HepG2 (cell line): ENCODE results near the gene DUSP23. TPM values are rescaled to one million over a fixed set of nuclear protein-coding genes. Genes with fewer than 3 reads are reported as not detected.

Experiments used
- ARNT ChIP-seq: fragments of 450-650 bp; IDR thresholded peaks from 2 replicates; pipeline ENCODE4 v1.6.1; 2017
- ATF7 ChIP-seq, 2 experiments: fragments of 450-650 bp in 1 of 2; sonication (generic) in 1 of 2; formaldehyde crosslinking in 1 of 2; IDR thresholded peaks; 2 replicates each; pipeline versions ENCODE4 v1.4.0 to v1.6.1; 2016 to 2020; ENCODE audit warnings: antibody characterized with exemption in 1 of 2, mild to moderate bottlenecking in 1 of 2, missing genetic modification reagents in 1 of 2
- BCL6 ChIP-seq: IDR thresholded peaks from 2 replicates; pipeline ENCODE4 v1.6.1; 2016; ENCODE audit warnings: missing genetic modification reagents, missing compliant biosample characterization
- FOXA1 ChIP-seq, 2 experiments: fragments of 450-650 bp in 1 of 2; sonication (generic) in 1 of 2; formaldehyde crosslinking in 1 of 2; IDR thresholded peaks; 2 replicates each; pipeline versions ENCODE4 v1.4.0 to v1.6.1; 2016 to 2020; ENCODE audit warnings: missing genetic modification reagents in 1 of 2
- FOXP1 ChIP-seq, 2 experiments: fragments of 450-650 bp in 1 of 2; IDR thresholded peaks; 2 replicates each; pipeline ENCODE4 v1.6.1; 2017 to 2018; ENCODE audit warnings: antibody characterized with exemption in 1 of 2
- GABPB1 ChIP-seq: IDR thresholded peaks from 2 replicates; pipeline ENCODE4 v1.6.1; 2016; ENCODE audit warnings: mild to moderate bottlenecking, missing genetic modification reagents, moderate library complexity, missing compliant biosample characterization
- HMG20A ChIP-seq: IDR thresholded peaks from 2 replicates; pipeline ENCODE4 v1.6.1; 2016; ENCODE audit warnings: borderline replicate concordance
- KDM2A ChIP-seq: sonication (generic); formaldehyde crosslinking; IDR thresholded peaks from 2 replicates; pipeline ENCODE4 v1.4.0; 2020; ENCODE audit warnings: low read depth, missing genetic modification reagents, borderline replicate concordance
- NKX3-1 ChIP-seq: sonication (generic); formaldehyde crosslinking; IDR thresholded peaks from 2 replicates; pipeline ENCODE4 v1.5.0; 2020; ENCODE audit warnings: missing genetic modification reagents
- POGZ ChIP-seq: sonication (generic); formaldehyde crosslinking; IDR thresholded peaks from 2 replicates; pipeline ENCODE4 v1.4.0; 2020; ENCODE audit warnings: mild to moderate bottlenecking, missing genetic modification reagents
- SAFB2 ChIP-seq: sonication (generic); formaldehyde crosslinking; IDR thresholded peaks from 2 replicates; pipeline ENCODE4 v1.5.1; 2020; ENCODE audit warnings: missing genetic modification reagents, low read depth, mild to moderate bottlenecking, borderline replicate concordance
- SIN3A ChIP-seq: IDR thresholded peaks from 2 replicates; pipeline ENCODE4 v1.6.1; 2011; ENCODE audit warnings: low read depth, mild to moderate bottlenecking, control low read depth, low read length, borderline replicate concordance
- SKI ChIP-seq: fragments of 450-650 bp; IDR thresholded peaks from one replicate; pipeline ENCODE4 v1.6.1; 2018; ENCODE audit warnings: mild to moderate bottlenecking; ENCODE audit not compliant: partially characterized antibody
- SOX13 ChIP-seq, 3 experiments: fragments of 450-650 bp in 1 of 3; sonication (generic) in 1 of 3; formaldehyde crosslinking in 1 of 3; IDR thresholded peaks in 2 of 3; conservative IDR thresholded peaks in 1 of 3; 2 replicates each; pipeline versions ENCODE4 v1.5.0 to v1.6.1; 2016 to 2020; ENCODE audit warnings: antibody characterized with exemption in 1 of 3, mild to moderate bottlenecking in 1 of 3, missing compliant biosample characterization in 1 of 3, missing genetic modification reagents in 1 of 3, moderate library complexity in 1 of 3
- SOX5 ChIP-seq: IDR thresholded peaks from 2 replicates; pipeline ENCODE4 v1.6.1; 2016; ENCODE audit warnings: borderline replicate concordance
- ZFP41 ChIP-seq: sonication (generic); formaldehyde crosslinking; IDR thresholded peaks from 2 replicates; pipeline ENCODE4 v1.4.0; 2020; ENCODE audit warnings: mild to moderate bottlenecking, missing genetic modification reagents, borderline replicate concordance
- ZKSCAN8 ChIP-seq: IDR thresholded peaks from 2 replicates; pipeline ENCODE4 v1.6.1; 2016; ENCODE audit warnings: borderline replicate concordance, missing genetic modification reagents, missing compliant biosample characterization
- ZNF788 ChIP-seq: sonication (generic); formaldehyde crosslinking; IDR thresholded peaks from 2 replicates; pipeline ENCODE4 v1.5.0; 2020; ENCODE audit warnings: mild to moderate bottlenecking, missing genetic modification reagents, borderline replicate concordance
- polyA plus RNA-seq, 8 experiments: library from polyadenylated mRNA; depleted of rRNA in 3 of 8; stranded (reverse) in 7 of 8; unstranded in 1 of 8; fragments of >200 nt; fragmentation: Illumina TruSeq in 4 of 8; extraction: Trizol in 4 of 8; gene quantifications; 2 replicates each; pipeline versions ENCODE4 v1.2.1 to v1.2.3, GENCODE V29; 2011 to 2016; ENCODE audit warnings: low read depth in 4 of 8, missing spikeins in 1 of 8, mixed read lengths in 1 of 8; ENCODE audit not compliant: insufficient read depth in 1 of 8
- total RNA-seq, 5 experiments: library from RNA; depleted of rRNA; stranded (reverse); fragments of >200 nt; fragmentation: Illumina TruSeq; extraction: Trizol; gene quantifications; 2 replicates each; pipeline ENCODE4 v1.2.3, GENCODE V29; 2016; ENCODE audit warnings: low read depth in 1 of 5
- TF ChIP-seq, protein P1 (sequence below): sonication (generic); formaldehyde crosslinking; IDR thresholded peaks from 2 replicates; pipeline ENCODE4 v1.9.0; 2021; ENCODE audit warnings: missing genetic modification reagents, borderline replicate concordance
- TF ChIP-seq, protein P2 (sequence below): sonication (generic); formaldehyde crosslinking; IDR thresholded peaks from 2 replicates; pipeline ENCODE4 v1.4.0; 2020; ENCODE audit warnings: missing genetic modification reagents
- TF ChIP-seq, protein P3 (sequence below): fragments of 450-650 bp; IDR thresholded peaks from 2 replicates; pipeline ENCODE4 v1.6.1; 2017; ENCODE audit warnings: mild to moderate bottlenecking
- TF ChIP-seq, protein P4 (sequence below): sonication (generic); formaldehyde crosslinking; IDR thresholded peaks from 2 replicates; pipeline ENCODE4 v1.5.0; 2020; ENCODE audit warnings: missing genetic modification reagents

DUSP23 gene
- total and polyA plus RNA-seq, 2 of the 13 experiments (the other 11 are each of a cell fraction or from before 2014, with no cell fraction given), result not detected

DNA sequence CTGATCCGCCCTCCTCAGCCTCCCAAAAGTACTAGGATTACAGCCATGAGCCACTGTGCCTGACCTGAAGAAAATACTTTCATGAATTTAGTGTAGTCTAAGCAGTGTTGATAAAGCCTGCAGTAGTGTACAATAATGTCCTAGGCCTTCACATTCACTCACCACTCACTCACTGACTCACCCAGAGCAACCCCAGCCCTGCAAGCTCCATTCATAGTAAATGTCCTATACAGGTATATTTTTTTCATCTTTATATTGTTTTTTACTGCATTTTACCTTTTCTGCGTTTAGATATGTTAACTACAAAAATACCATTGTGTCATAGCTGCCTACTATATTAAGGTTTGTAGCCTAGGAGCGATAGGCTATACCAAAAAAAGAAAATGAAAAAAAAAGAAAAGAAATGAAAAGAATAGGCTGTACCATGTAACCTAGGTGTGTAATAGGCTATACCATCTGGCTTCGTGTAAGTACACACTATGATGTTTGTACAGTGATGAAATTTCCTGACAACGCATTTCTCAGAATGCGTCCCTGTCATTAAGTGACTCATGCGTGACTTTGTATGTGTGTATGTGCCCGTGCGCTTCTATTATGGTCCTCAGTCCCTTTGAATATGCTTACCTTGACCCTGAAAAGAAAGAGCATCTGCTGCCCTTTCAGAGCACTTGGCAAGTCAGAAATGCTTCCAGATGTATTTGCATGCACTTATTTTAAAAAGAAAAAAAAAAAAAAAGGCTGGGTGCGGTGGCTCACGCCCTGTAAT is 36.7 kb downstream of the DUSP23 start (continued):
- no peak for TF ChIP-seq GABPB1 (CRISPR knock-in tag)
- 0 out of 2 replicates have a peak, but pooled peaks have one; percentile 55 for TF ChIP-seq FOXA1 (IDR thresholded peaks at IDR 0.05)
- peak; percentile 61; the same call in 1 of the 2 replicates for TF ChIP-seq FOXA1 (CRISPR knock-in tag; IDR thresholded peaks at IDR 0.05)
- TF ChIP-seq POGZ (CRISPR knock-in tag), result no peak
- no peak for TF ChIP-seq ZNF788 (CRISPR knock-in tag)
- TF ChIP-seq BCL6, result no peak
- TF ChIP-seq ZFP41 (CRISPR knock-in tag), result no peak
- no peak for TF ChIP-seq KDM2A (CRISPR knock-in tag)
- TF ChIP-seq ATF7 (IDR thresholded peaks at IDR 0.05), result no peak
- TF ChIP-seq ATF7 (CRISPR knock-in tag; IDR thresholded peaks at IDR 0.05), result no peak
- TF ChIP-seq SKI, result no peak
- TF ChIP-seq FOXP1 (IDR thresholded peaks at IDR 0.05), result no peak
- peak; percentile 46 for TF ChIP-seq FOXP1 (CRISPR knock-in tag; IDR thresholded peaks at IDR 0.05)
- TF ChIP-seq ARNT, result no peak
- TF ChIP-seq, protein P1, sequence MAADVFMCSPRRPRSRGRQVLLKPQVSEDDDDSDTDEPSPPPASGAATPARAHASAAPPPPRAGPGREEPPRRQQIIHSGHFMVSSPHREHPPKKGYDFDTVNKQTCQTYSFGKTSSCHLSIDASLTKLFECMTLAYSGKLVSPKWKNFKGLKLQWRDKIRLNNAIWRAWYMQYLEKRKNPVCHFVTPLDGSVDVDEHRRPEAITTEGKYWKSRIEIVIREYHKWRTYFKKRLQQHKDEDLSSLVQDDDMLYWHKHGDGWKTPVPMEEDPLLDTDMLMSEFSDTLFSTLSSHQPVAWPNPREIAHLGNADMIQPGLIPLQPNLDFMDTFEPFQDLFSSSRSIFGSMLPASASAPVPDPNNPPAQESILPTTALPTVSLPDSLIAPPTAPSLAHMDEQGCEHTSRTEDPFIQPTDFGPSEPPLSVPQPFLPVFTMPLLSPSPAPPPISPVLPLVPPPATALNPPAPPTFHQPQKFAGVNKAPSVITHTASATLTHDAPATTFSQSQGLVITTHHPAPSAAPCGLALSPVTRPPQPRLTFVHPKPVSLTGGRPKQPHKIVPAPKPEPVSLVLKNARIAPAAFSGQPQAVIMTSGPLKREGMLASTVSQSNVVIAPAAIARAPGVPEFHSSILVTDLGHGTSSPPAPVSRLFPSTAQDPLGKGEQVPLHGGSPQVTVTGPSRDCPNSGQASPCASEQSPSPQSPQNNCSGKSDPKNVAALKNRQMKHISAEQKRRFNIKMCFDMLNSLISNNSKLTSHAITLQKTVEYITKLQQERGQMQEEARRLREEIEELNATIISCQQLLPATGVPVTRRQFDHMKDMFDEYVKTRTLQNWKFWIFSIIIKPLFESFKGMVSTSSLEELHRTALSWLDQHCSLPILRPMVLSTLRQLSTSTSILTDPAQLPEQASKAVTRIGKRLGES, result no peak
- TF ChIP-seq, protein P2, sequence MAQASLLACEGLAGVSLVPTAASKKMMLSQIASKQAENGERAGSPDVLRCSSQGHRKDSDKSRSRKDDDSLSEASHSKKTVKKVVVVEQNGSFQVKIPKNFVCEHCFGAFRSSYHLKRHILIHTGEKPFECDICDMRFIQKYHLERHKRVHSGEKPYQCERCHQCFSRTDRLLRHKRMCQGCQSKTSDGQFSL (CRISPR knock-in tag), result no peak
- TF ChIP-seq NKX3-1 (CRISPR knock-in tag), result no peak
- TF ChIP-seq ZKSCAN8 (CRISPR knock-in tag), result no peak
- TF ChIP-seq, protein P3, sequence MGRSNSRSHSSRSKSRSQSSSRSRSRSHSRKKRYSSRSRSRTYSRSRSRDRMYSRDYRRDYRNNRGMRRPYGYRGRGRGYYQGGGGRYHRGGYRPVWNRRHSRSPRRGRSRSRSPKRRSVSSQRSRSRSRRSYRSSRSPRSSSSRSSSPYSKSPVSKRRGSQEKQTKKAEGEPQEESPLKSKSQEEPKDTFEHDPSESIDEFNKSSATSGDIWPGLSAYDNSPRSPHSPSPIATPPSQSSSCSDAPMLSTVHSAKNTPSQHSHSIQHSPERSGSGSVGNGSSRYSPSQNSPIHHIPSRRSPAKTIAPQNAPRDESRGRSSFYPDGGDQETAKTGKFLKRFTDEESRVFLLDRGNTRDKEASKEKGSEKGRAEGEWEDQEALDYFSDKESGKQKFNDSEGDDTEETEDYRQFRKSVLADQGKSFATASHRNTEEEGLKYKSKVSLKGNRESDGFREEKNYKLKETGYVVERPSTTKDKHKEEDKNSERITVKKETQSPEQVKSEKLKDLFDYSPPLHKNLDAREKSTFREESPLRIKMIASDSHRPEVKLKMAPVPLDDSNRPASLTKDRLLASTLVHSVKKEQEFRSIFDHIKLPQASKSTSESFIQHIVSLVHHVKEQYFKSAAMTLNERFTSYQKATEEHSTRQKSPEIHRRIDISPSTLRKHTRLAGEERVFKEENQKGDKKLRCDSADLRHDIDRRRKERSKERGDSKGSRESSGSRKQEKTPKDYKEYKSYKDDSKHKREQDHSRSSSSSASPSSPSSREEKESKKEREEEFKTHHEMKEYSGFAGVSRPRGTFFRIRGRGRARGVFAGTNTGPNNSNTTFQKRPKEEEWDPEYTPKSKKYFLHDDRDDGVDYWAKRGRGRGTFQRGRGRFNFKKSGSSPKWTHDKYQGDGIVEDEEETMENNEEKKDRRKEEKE, result no peak
- TF ChIP-seq SAFB2 (CRISPR knock-in tag), result no peak
- TF ChIP-seq SIN3A, result no peak
- no peak for TF ChIP-seq SOX13 (IDR thresholded peaks at IDR 0.05)
- TF ChIP-seq SOX13 (CRISPR knock-in tag; conservative IDR thresholded peaks at IDR 0.05 in 1 of 2, IDR thresholded peaks at IDR 0.05 in 1 of 2), result peak in 1 of 2 experiments; percentile 6; a peak in 1 of 4 replicates
- TF ChIP-seq, protein P4, sequence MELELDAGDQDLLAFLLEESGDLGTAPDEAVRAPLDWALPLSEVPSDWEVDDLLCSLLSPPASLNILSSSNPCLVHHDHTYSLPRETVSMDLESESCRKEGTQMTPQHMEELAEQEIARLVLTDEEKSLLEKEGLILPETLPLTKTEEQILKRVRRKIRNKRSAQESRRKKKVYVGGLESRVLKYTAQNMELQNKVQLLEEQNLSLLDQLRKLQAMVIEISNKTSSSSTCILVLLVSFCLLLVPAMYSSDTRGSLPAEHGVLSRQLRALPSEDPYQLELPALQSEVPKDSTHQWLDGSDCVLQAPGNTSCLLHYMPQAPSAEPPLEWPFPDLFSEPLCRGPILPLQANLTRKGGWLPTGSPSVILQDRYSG, result no peak
- peak; percentile 45; the same call in 1 of the 2 replicates for TF ChIP-seq HMG20A (CRISPR knock-in tag)
- TF ChIP-seq SOX5 (CRISPR knock-in tag), result peak; percentile 43; the same call in 1 of the 2 replicates
